Measurements from ENCODE around the gene MDFI. TPM values are rescaled to one million over a fixed set of nuclear protein-coding genes. Genes with fewer than 3 reads are reported as not detected.

Gene MDFI
- total RNA-seq, 1 donor from 2014 or later = not detected

GRCh38 chr6:41591859-41592502 lies 46.3 kb upstream of the MDFI start:
- no peak overlapping the region for H3K27ac Mint-ChIP-seq
- CTCF ChIA-PET = interaction anchor here (0.6 to 5.6 kb wide), 12 partner anchors 11 to 258 kb away, joined by 3 to 50 read pairs (median 4); no protein-coding TSS in a partner anchor
- TF ChIP-seq CTCF (IDR thresholded peaks at IDR 0.05) = peak; percentile 19
- H3K36me3 Mint-ChIP-seq (ENCODE audit: low read depth) = peaks cover 77% of the 10 kb centered on the region
- intact Hi-C loops (cut with micrococcal nuclease) = loop anchor here (1.0 kb wide), 6 partner anchors 46 to 286 kb away; partner anchors contain the start of gene FOXP4
- no peak overlapping the region for H3K4me3 Mint-ChIP-seq
- peaks cover 4% of the 10 kb centered on the region for H3K4me1 Mint-ChIP-seq
- POLR2A ChIA-PET = no interaction called here
- DNase-seq (peak; percentile 73), ATAC-seq (ENCODE audit: low read depth) (peak; percentile 85)
- H3K9me3 Mint-ChIP-seq = no peaks in the 10 kb centered on the region
- no peaks in the 10 kb centered on the region for H3K27me3 Mint-ChIP-seq

GRCh38 chr6:41593406-41593805 lies 44.9 kb upstream of the MDFI start:
- CTCF ChIA-PET = interaction anchor here (1.5 to 5.6 kb wide), 3 partner anchors 130 to 259 kb away, joined by 5 to 50 read pairs (median 40); no protein-coding TSS in a partner anchor
- Mint-ChIP-seq H3K4me3 (no peak overlapping the region), H3K36me3 (ENCODE audit: low read depth) (peaks cover 77% of the 10 kb centered on the region), H3K4me1 (peaks cover 4% of the 10 kb centered on the region), H3K27me3 (no peaks in the 10 kb centered on the region), H3K27ac (no peak overlapping the region), H3K9me3 (no peaks in the 10 kb centered on the region)
- intact Hi-C loops (cut with micrococcal nuclease) = no loop called here
- no peak for TF ChIP-seq CTCF (IDR thresholded peaks at IDR 0.05)
- DNase-seq (no peak), ATAC-seq (ENCODE audit: low read depth) (no peak)
- POLR2A ChIA-PET = interaction anchor here (0.5 kb wide), 1 partner anchor 154 kb away, joined by 3 read pairs; no protein-coding TSS in a partner anchor

- Mint-ChIP-seq H3K9me3 (no peaks in the 10 kb centered on the region), H3K4me1 (peaks cover 4% of the 10 kb centered on the region), H3K4me3 (no peak overlapping the region), H3K27ac (no peak overlapping the region), H3K36me3 (ENCODE audit: low read depth) (peaks cover 75% of the 10 kb centered on the region), H3K27me3 (no peaks in the 10 kb centered on the region)
- ATAC-seq (ENCODE audit: low read depth) (no peak), DNase-seq (no peak)
- POLR2A ChIA-PET = interaction anchor here (0.5 kb wide), 1 partner anchor 155 kb away, joined by 3 read pairs; no protein-coding TSS in a partner anchor
- CTCF ChIA-PET = interaction anchor here (1.3 to 5.6 kb wide), 4 partner anchors 130 to 220 kb away, joined by 3 to 50 read pairs (median 24); no protein-coding TSS in a partner anchor
- no peak for TF ChIP-seq CTCF (IDR thresholded peaks at IDR 0.05)
- intact Hi-C loops (cut with micrococcal nuclease) = no loop called here
Measured at GRCh38 chr6:41593839-41594238, 44.4 kb upstream of the MDFI start.

GRCh38 chr6:41594326-41594725 lies 43.9 kb upstream of the MDFI start:
- ChIA-PET CTCF (interaction anchor here (1.3 to 5.6 kb wide), 4 partner anchors 131 to 221 kb away, joined by 3 to 50 read pairs (median 5); no protein-coding TSS in a partner anchor), POLR2A (no interaction called here)
- Mint-ChIP-seq H3K4me3 (no peak overlapping the region), H3K9me3 (no peaks in the 10 kb centered on the region), H3K27ac (no peak overlapping the region), H3K4me1 (peaks cover 4% of the 10 kb centered on the region), H3K36me3 (ENCODE audit: low read depth) (peaks cover 79% of the 10 kb centered on the region), H3K27me3 (no peaks in the 10 kb centered on the region)
- intact Hi-C loops (cut with micrococcal nuclease) = no loop called here
- no peak for TF ChIP-seq CTCF (IDR thresholded peaks at IDR 0.05)
- DNase-seq (no peak), ATAC-seq (ENCODE audit: low read depth) (no peak)

GRCh38 chr6:41594766-41595165 lies 43.5 kb upstream of the MDFI start:
- H3K27ac Mint-ChIP-seq = no peak overlapping the region
- no peak overlapping the region for H3K4me3 Mint-ChIP-seq
- ATAC-seq (ENCODE audit: low read depth) (no peak), DNase-seq (no peak)
- intact Hi-C loops (cut with micrococcal nuclease) = no loop called here
- no peak for TF ChIP-seq CTCF (IDR thresholded peaks at IDR 0.05)
- peaks cover 4% of the 10 kb centered on the region for H3K4me1 Mint-ChIP-seq
- ChIA-PET CTCF (interaction anchor here (1.1 to 5.6 kb wide), 5 partner anchors 131 to 221 kb away, joined by 3 to 50 read pairs (median 3); no protein-coding TSS in a partner anchor), POLR2A (no interaction called here)
- H3K9me3 Mint-ChIP-seq = no peaks in the 10 kb centered on the region
- peaks cover 80% of the 10 kb centered on the region for H3K36me3 Mint-ChIP-seq (ENCODE audit: low read depth)
- no peaks in the 10 kb centered on the region for H3K27me3 Mint-ChIP-seq

Data from activated B cell treated with CpG ODN at 0.5 μM for 24 hours (primary cell).